Measurements from ENCODE around the gene FCRL3.
"Not testable (repeated sequence)": the region's sequence is repeated elsewhere in the genome, so short reads cannot be mapped to it uniquely, and the experiment has no call there.

FCRL3 gene, protein sequence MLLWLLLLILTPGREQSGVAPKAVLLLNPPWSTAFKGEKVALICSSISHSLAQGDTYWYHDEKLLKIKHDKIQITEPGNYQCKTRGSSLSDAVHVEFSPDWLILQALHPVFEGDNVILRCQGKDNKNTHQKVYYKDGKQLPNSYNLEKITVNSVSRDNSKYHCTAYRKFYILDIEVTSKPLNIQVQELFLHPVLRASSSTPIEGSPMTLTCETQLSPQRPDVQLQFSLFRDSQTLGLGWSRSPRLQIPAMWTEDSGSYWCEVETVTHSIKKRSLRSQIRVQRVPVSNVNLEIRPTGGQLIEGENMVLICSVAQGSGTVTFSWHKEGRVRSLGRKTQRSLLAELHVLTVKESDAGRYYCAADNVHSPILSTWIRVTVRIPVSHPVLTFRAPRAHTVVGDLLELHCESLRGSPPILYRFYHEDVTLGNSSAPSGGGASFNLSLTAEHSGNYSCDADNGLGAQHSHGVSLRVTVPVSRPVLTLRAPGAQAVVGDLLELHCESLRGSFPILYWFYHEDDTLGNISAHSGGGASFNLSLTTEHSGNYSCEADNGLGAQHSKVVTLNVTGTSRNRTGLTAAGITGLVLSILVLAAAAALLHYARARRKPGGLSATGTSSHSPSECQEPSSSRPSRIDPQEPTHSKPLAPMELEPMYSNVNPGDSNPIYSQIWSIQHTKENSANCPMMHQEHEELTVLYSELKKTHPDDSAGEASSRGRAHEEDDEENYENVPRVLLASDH

DNA sequence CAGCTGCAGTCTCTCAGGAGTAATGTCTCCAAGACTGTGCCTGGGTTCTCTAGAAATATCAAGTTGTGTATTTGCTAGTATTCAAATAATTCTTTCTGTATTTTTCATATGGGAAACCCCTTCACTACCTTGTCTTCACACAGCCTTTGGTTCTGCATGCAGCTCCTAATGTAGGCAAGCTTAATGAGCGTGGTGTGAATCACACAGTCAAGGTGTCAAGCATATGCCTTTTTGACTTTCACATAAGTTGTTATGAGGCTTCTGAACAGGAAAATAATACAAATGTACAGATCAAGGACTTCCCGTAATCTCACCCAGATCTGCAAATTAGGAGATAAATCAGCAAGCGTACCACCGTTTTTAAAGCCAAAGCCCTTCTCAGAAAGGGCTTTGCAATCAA, at the start of gene FCRL3:
FCRL3 (minus strand) TSS at position 38 of the 400 bp plus-strand sequence. CDS start 280 bp downstream, outside the sequence.
- no peak for DNase-seq (ENCODE audit: low read depth)

DNA sequence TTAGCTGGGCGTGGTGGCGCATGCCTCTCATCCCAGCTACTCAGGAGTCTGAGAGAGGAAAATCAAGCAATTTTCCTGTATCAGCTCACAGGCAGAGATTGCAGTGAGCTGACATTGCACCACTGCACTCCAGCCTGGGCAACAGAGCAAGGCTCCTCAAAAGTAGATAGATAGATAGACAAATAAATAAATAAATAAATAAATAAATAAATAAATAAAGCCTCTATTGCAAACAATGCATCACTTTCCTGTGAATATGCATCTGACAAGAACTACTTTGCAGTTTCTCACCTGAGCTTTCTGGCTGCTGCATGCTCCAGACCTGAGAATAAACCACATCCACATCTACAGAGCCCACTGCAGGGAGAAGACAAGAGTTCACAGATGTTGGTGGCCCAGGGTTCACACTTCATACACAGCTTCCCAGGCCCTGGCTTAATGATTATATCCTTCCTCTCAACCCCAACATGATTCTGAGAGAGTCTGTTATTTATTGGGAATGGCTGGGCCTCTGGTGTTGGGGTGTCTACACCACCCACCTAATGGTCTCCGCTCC, 47.8 kb upstream of the FCRL3 start:
- DNase-seq (ENCODE audit: low read depth), result no peak

DNA sequence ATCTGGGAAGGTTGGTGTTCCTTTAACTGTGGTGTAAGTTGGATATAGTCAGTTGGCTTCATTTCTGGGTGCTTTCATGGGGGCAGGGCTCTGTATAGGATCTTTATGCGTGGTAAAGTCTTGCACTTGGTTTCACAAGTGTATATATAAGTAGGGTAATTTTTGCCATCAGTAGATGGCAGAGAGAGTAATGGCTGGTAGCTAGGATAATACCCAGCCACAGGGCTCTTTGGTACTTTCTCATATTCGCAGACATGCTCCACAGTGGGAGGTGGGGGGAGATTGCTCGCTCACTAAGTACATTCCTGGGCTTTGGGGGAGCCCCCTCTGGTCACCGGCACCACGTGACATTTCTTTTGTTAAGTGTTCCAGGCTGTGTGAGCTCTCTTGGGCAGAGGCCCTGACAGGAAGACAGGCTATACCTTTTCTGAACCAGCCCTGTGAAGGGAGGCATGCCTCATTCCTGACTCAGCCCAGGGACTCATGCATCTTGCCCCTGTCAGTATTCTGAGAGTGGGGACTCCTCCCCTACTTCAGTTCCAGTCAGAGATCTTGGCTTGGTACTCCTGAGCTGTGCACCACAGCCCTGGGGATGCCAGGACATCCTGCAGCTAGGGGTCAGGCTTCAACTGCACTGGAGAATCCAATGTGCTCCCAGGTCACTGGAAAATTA, 38.8 kb upstream of the FCRL3 start:
- no peak for DNase-seq (ENCODE audit: low read depth)

DNA sequence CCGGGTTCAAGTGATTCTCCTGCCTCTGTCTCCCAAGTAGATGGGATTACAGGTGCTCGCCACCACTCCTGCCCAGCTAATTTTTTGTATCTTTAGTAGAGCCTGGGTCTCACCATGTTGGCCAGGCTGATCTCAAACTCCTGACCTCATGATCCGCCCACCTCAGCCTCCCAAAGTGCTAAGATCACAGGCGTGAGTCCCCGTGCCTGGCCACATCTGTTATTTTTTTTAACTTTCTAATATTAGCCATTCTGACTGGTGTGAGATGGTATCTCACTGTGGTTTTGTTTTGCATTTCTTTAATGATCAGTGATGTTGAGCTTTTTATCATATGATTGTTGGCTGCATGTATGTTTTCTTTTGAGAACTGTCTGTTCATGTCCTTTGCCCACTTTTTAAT, 35.4 kb upstream of the FCRL3 start:
- DNase-seq (ENCODE audit: low read depth), result not testable (repeated sequence)

DNA sequence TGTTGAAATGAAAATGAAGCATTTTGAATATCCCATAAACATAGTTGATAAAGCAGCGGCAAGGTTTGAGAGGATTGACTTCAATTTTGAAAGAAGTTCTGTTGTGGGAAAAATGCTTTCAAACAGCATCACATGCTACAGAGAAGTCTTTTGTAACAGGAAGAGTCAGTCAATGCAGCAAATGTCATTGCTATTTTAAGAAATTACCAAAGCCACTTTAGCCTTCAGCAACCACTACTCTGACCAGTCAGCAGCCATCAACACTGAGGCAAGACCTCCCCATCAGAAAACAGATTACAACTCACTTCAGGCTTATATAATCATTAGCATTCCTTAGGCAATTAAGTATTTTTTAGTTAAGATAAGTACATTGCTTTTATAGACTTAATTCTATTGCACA, 33.8 kb upstream of the FCRL3 start:
- DNase-seq (ENCODE audit: low read depth), result no peak

DNA sequence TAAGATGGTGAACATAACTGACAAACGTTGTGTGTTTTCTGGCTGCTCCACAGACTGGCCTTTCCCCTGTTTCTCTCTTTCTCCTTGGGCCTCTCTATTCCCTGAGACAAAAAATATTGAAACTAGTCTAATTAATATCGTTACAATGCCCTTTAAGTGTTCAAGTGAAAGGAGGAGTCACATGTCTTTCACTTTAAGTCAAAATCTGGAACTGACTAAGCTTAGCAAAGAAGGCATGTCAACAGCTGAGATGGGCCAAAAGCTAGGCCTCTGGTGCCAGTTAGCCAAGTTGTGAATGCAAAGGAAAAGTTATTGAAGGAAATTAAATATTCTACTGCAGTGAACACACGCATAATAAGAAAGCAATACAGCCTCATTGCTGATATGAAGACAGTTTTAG, 32.2 kb upstream of the FCRL3 start:
- no peak for DNase-seq (ENCODE audit: low read depth)

DNA sequence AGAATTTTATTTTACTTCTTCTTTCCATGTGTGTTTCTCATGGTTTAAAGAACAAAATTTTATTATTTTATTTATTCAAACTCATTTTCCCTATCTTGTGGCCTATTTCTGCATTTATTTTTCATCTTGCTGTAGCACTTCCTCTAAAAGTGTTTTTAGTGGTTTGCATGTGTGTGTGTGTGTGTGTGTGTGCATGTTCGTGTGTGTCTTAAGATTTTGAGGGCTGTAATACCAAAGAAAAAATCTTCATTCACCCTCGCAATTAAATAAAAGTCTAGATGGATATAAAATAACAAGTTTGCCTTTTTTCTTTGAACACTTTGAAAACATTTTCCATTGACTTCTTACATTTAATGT, 24.6 kb upstream of the FCRL3 start:
- DNase-seq (ENCODE audit: low read depth), result no peak

DNA sequence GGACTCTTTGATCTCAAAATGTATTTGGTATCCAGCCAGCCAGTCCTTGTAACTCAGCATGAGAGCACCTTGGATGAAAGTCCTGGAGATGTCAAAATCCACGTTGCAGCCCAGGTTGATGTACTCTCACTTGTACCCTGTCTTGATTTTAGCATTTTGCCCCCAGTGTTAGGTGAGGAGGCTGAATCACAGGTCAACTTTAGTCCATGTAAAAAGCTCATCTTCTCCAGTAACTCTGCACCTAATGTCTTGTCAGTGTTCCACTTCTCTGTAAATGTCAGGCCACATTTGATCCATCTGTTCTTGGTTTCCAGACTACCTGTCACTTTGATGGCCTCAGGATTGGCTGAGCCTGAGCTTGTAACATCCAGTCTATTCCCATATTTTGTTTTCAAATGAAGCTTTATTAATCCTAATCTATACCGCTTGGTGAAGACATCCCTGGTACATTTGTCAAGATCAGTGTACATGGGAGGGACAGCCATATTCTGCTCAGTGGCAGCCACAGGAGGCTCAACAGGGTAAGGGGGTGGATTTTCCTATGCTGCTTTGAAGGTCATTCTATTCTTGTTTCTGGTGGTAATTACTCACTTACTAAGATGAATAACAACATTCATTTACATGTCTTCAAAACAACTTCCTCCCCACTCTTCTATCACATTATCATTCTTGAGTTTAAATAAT, 24.1 kb upstream of the FCRL3 start:
- no peak for DNase-seq (ENCODE audit: low read depth)

DNA sequence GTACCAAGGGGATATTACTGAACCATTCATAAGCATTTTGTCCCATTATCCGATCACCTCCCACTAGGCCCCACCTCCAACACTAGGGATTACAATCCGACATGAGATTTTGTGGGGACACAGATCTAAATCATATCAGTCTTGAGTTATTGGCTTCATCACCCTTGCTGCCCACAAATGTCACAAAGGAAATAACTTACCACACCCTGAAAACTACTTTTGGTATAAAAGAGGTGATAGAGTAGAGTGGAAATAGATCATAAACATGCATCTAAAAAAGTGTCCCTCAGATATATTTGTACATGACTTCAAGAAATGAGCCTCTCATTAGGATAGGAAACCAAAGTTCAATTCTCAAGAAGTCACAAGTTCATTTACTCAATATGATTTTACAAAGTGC, 22.6 kb upstream of the FCRL3 start:
- no peak for DNase-seq (ENCODE audit: low read depth)

DNA sequence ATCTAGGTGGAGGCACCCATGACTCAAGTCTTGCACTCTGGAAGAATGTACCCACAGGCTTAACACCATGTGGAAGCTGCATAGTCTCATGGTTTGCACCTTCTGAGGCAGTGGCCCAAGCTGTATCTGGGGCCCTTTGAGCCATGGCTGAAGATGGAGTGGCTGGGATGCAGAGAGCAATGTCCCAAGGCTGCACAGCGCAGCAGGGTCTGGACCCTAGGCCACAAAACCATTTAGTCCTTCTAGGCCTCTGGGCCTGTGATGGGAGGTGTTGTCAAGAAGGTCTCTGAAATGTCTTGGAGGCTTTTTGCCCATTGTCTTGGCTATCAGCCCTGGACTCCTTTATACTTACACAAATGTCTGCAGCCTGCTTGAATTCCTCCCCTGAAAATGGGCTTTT, 21.4 kb upstream of the FCRL3 start:
- no peak for DNase-seq (ENCODE audit: low read depth)

DNA sequence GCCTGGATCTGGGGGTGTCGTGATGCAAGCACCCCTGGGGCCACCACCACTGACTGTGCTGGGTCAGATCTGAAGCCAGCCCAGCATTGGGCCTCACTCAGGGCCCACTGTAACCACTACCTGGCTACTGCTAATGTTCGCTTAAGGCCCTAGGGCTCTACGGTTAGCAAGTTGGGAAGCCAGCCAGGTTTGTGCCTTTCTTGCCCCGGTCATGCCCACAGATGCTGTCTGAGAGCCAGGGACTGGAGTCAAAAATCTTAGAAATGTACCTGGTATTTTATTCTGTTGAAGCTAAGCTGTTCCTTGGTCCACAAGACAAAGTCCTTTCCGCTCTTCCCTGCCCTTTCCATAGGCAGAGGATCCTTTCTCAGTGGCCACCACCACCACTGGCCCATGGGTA, 15.2 kb upstream of the FCRL3 start:
- no peak for DNase-seq (ENCODE audit: low read depth)

DNA sequence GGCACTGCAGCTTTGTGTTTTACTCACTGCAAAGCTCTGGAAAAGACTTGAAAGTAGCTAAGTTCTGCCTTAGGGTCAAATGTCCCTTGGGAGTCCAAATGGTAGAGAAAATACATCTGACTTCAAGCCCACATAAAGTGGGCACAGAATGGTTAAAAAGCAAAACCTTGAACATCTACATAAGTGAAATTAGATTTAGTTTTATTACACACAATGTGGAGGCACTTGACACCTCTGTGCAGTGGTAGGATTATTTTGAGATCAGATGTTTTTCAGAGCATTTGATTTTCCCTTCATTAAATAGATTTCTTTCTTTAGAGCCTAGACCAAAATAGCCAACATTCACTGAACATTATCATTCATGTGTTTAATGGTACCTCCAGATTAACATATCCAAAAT, 11.2 kb upstream of the FCRL3 start:
- no peak for DNase-seq (ENCODE audit: low read depth)

DNA sequence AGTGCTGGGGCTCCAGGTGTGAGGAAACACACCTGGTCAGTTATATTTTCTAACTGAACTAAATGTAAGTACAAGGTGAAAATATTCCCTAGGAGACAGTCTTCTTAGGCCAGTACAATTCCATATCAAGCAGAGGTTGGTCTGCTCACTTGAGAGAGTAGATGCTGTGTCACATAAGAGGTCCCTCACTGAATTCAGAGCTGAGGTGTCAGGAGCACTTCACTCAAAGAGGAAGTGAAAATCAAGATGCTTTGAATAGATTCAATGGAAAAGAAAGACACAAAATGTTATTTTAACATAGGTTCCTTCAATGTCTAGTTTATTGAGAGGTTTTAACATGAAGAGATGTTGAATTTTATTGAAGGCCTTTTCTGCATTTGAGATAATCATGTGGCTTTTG, 4.3 kb upstream of the FCRL3 start:
- DNase-seq (ENCODE audit: low read depth), result no peak

DNA sequence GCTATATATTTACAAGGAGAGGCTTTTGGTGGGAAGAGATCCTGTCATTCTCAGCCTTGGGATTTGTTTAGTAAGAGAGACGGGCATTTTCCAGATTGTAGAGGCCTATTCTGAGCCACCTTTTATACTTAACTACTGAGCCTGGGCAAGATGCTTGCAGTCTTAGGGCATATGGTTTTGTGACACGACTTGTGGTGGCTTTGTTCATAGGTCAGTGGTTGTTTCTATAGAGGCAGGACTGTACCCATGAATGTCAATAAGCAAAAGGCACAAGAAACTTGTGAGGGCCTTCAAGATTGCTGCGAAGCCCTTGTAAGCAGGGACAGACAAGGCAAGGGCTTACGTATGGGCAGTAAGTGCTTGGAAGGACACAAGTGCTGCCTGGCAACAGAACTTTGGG, 3.4 kb upstream of the FCRL3 start:
- DNase-seq (ENCODE audit: low read depth), result no peak

DNA sequence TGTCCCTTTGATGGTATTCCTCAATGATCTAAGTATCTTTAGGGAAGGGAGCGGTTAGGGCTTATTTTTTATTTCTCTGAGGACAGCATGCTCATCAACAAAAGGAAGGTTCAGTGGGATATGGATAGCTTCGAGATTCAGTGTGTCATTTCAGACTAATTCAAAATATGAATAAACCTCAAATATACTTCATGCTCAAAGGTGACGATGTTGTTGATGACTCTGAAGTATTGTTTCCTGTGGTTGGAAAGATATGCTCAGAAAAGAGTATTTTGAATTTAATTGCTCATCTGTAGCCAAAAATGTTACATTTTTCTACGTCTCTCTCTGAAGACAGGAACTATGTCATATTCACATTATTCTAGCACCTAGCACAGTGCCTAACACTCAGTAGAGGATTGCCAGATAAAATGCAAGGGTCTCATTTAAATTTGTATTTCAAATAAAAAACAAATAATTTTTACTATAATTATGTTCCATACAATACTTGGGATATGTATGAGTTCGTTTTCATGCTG, 1.8 kb upstream of the FCRL3 start:
- DNase-seq (ENCODE audit: low read depth), result no peak

DNA sequence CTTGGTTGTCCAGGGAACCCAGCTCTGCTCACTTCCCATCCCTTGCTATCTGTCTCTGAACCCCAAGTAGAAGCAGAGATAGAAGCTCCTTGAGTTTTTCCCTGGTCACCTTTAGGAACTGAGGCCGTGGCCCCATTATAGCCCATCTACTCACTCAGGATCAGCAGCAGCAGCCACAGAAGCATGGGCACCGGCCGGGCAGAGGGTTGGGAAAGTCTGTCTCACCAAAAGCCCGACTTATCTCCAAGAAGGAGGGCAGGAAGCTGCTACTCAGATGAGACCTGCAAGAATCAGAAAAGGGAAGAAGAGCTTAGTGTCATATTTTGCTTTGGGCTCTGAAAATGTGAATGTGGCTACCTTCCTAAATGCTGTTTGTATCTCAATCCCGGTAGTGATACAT, 264 bp downstream of the FCRL3 start:
- DNase-seq (ENCODE audit: low read depth), result no peak

DNA sequence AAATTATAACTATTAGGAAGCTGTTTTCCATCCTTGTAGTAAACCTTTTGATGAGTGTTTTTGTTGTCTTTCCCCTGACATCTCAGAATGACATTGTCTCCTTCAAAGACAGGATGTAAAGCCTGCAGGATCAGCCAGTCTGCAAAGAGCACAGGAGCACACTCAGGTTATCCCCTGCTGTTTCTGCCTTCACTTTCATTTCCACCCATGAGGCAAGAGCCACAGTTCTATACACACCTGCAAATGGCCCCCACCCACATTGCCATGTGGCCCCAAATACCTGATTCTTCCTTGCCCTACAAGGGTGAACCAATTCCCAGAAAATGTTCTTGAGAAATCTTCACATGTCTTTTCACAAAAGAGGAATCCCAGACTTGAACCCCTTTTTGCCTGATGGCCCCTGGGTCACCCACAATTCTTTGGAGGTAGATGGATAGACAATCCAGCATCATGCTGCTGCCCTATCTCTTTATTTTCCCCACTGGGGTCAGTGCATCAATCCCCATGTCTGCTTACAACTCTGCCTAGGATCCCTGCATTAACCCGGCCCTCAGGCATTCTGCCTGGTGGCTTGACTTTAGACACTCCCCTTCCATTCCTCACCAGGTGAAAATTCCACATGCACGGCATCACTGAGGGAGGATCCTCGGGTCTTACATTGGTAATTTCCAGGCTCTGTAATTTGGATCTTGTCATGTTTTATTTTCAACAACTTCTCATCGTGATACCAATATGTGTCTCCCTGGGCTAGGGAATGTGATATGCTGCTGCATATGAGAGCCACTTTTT, 2.6 kb downstream of the FCRL3 start:
- DNase-seq (ENCODE audit: low read depth), result no peak

DNA sequence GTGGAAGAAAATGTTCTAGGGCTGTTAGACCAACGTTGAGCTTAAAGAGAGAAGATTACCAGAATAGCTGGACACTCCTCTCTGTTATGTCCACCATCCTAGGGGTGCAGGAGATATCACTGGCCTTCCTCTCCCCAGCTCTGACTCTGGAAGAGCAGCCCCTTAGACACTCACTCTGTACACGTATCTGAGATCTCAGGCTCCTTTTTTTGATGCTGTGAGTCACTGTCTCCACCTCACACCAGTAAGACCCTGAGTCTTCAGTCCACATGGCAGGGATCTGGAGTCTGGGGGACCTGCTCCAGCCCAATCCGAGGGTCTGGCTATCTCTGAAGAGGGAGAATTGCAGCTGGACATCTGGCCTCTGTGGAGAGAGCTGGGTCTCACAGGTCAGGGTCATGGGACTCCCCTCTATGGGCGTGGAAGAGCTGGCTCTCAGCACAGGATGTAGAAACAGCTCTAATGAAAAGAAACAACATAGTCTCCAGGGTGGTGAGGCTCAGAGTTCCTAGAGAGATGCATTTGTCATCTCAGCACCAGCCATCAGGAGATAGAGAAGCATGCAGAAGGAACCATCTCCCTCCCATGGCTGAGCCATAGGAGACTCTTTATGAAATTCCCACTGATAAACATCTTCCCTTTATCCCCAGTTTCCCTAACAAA, 3.5 kb downstream of the FCRL3 start:
- no peak for DNase-seq (ENCODE audit: low read depth)

DNA sequence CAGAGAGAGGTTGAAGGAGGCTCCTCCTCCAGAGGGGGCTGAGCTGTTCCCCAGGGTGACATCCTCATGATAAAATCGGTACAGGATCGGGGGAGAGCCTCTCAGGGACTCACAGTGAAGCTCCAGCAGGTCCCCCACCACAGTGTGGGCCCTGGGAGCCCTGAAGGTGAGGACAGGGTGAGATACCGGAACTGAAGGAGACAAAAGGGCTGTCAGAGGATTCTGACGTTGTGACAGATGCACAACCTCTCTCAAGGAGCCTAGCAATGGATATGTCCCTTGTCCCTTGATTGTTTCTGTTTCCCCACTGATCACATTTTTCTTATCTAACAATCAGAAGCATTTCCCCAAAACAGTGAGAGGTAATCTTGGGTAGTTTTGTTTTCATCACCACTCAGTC, 5.2 kb downstream of the FCRL3 start:
- no peak for DNase-seq (ENCODE audit: low read depth)

DNA sequence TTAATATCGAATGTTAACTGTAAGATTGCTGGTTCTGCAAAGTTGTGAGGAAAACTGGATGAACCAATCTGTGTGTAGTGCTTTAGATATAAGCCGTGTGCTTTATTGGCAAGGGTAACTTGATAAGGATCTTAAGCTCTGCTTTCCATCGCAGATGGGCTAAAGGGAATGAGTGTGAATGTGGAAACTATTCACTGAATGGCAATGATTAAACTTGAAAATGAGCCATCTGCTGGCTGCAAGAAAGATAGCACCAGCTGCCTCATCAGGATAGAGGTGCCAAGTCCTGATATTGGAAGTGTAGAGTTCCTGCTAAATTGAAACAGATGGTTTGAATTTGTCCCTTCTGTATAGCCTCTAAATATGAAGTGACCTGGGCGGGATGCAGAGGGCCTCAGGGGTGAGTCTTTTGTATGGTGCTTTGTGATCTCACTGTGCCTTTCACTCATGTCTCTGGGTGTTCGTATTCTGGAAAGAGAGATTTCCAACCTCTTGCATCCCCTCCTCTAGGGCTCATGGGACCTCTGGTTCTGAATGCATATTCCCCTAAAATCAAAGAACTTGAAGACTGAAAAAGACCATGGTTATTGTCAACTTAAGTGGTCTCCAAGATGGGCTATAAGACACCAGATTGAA, 9.2 kb downstream of the FCRL3 start:
- peak; percentile 36 for DNase-seq (ENCODE audit: low read depth)

Measured in EH (cell line).